ENCODE results near the gene DGLUCY.

DNA sequence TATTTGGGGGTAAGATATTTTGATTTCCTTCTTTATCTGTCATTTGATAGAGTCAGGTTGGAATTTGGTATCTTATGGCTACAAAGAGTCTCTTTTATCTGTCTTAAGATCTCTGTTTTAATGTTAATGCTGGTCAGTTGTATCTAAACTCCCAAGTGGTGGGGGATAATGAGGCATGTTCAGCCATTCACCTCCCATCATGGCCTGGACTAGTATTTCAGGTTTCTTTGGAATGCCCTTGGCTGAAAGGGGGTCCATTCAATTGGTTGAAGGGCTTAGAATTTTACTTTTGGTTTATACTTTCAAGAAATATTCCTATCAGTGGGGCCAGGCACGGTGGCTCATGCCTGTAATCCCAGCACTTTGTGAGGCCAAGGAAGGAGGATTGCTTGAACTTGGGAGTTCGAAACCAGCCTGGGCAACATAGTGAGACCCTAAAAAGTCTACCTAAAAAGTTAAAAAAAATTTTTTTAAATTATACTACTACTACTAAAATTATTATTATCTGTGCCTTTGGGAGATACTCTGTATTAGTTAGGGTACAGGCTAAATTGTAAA is 4.7 kb downstream of the DGLUCY start:
- TF ChIP-seq, protein P1, sequence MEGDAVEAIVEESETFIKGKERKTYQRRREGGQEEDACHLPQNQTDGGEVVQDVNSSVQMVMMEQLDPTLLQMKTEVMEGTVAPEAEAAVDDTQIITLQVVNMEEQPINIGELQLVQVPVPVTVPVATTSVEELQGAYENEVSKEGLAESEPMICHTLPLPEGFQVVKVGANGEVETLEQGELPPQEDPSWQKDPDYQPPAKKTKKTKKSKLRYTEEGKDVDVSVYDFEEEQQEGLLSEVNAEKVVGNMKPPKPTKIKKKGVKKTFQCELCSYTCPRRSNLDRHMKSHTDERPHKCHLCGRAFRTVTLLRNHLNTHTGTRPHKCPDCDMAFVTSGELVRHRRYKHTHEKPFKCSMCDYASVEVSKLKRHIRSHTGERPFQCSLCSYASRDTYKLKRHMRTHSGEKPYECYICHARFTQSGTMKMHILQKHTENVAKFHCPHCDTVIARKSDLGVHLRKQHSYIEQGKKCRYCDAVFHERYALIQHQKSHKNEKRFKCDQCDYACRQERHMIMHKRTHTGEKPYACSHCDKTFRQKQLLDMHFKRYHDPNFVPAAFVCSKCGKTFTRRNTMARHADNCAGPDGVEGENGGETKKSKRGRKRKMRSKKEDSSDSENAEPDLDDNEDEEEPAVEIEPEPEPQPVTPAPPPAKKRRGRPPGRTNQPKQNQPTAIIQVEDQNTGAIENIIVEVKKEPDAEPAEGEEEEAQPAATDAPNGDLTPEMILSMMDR (IDR thresholded peaks at IDR 0.05; ENCODE audit: low read depth, low read length, poor library complexity, severe bottlenecking), result no peak
- TF ChIP-seq EZH2phosphoT487 (IDR thresholded peaks at IDR 0.05; ENCODE audit: borderline replicate concordance, low read length), result no peak
